Amniotic stem cell (primary cell): Measurements from ENCODE around the gene MFAP5.

ENCODE experiments used
- DNase-seq: peaks from one replicate; lab custom pipeline; 2025; lab: John Stamatoyannopoulos, UW

The MFAP5 gene

GRCh38 chr12:8662593-8662992, at the start of gene MFAP5:
Gene MFAP5 (minus strand): TSS chr12:8662826. CDS start chr12:8662104, 722 bp downstream.
- DNase-seq = no peak

- no peak for DNase-seq
Measured at GRCh38 chr12:8709124-8709830, 46.7 kb upstream of the MFAP5 start.

GRCh38 chr12:8702159-8702558, 39.5 kb upstream of the MFAP5 start:
- DNase-seq = no peak

GRCh38 chr12:8701046-8701660, 38.5 kb upstream of the MFAP5 start:
- DNase-seq = no peak

- no peak for DNase-seq
Measured at GRCh38 chr12:8699714-8700113, 37.1 kb upstream of the MFAP5 start.

GRCh38 chr12:8698879-8699278, 36.3 kb upstream of the MFAP5 start:
- peak; percentile 11 for DNase-seq

- no peak for DNase-seq
Measured at GRCh38 chr12:8698132-8698851, 35.7 kb upstream of the MFAP5 start.

- DNase-seq = peak; percentile 59
Measured at GRCh38 chr12:8697476-8698131, 35.0 kb upstream of the MFAP5 start, which contains the start of gene RIMKLB. Gene RIMKLB (plus strand): TSS chr12:8697991. CDS start chr12:8713867, 15,876 bp downstream.

GRCh38 chr12:8697120-8697475, 34.5 kb upstream of the MFAP5 start:
- no peak for DNase-seq

- no peak for DNase-seq
Measured at GRCh38 chr12:8696442-8697090, 33.9 kb upstream of the MFAP5 start.

GRCh38 chr12:8695116-8695515, 32.5 kb upstream of the MFAP5 start:
- no peak for DNase-seq

- no peak for DNase-seq
Measured at GRCh38 chr12:8692573-8692972, 29.9 kb upstream of the MFAP5 start.

GRCh38 chr12:8689681-8690080, 27.1 kb upstream of the MFAP5 start:
- no peak for DNase-seq

- peak; percentile 32 for DNase-seq
Measured at GRCh38 chr12:8687846-8688601, 25.4 kb upstream of the MFAP5 start.

- DNase-seq = no peak
Measured at GRCh38 chr12:8685051-8685450, 22.4 kb upstream of the MFAP5 start.

- DNase-seq = no peak
Measured at GRCh38 chr12:8681129-8681884, 18.7 kb upstream of the MFAP5 start.

GRCh38 chr12:8680533-8680932, 17.9 kb upstream of the MFAP5 start:
- no peak for DNase-seq

GRCh38 chr12:8678661-8679111, 16.1 kb upstream of the MFAP5 start:
- DNase-seq = no peak

- DNase-seq = no peak
Measured at GRCh38 chr12:8677362-8677761, 14.7 kb upstream of the MFAP5 start.

GRCh38 chr12:8676651-8677050, 14.0 kb upstream of the MFAP5 start:
- no peak for DNase-seq
